HepG2 (cell line): ENCODE measurements around the gene UGT1A8. TPM values are rescaled to one million over a fixed set of nuclear protein-coding genes. Genes with fewer than 3 reads are reported as not detected.

Source experiments
- ATAC-seq: fragments of 200-7000 bp; cut with Tn5 transposase; 3 replicates; pipeline ENCODE4 v1.9.1; 2020; ENCODE audit warnings: mild to moderate bottlenecking, moderate library complexity
- BruUV-seq: library from RNA; stranded (reverse); fragments of 400-500 nt; replicated peaks from 2 replicates; lab custom pipeline; 2021; lab: Mats Ljungman, UMichigan
- CTCF ChIA-PET: fragments of 300-600 bp; formaldehyde crosslinking; extraction: SDS; loops from one replicate; lab custom pipeline; 2021; ENCODE audit warnings: low total read pairs, inconsistent platforms, low intra/inter-chr PET ratio; lab: Yijun Ruan, JAX
- POLR2A ChIA-PET: fragments of 350-600 bp; sonication (Branson Sonifier 250); formaldehyde crosslinking; loops from one replicate; lab custom pipeline; 2020; ENCODE audit warnings: antibody characterized with exemption, inconsistent platforms; lab: Yijun Ruan, JAX
- DNase-seq: peaks from one replicate; pipeline ENCODE4 v3.0.0-alpha.2; 2015; ENCODE audit warnings: low spot score
- FAIRE-seq: peaks from 3 replicates; lab custom pipeline; 2011; peaks lifted over from hg19 to GRCh38; lab: Jason Lieb, UNC
- H2AFZ ChIP-seq: one replicate; pipeline ENCODE4 v1.6.1; 2011; ENCODE audit warnings: low read length, inconsistent platforms
- H3K27ac ChIP-seq: fragments of 300-600 bp; 3 replicates; pipeline ENCODE4 v1.8.0; 2011; ENCODE audit warnings: mixed run types, mild to moderate bottlenecking, mixed read lengths, low read length, inconsistent platforms; ENCODE audit not compliant: insufficient read depth; ENCODE audit errors: extremely low read length
- H3K27me3 ChIP-seq, 2 experiments: fragments of 200-600 bp in 1 of 2; 2 replicates in 1 of 2; 3 replicates in 1 of 2; pipeline versions ENCODE4 v1.6.0 to v1.8.0; 2011; ENCODE audit warnings: low read length in 2 of 2, mild to moderate bottlenecking in 2 of 2, moderate library complexity in 2 of 2, inconsistent platforms in 1 of 2; ENCODE audit not compliant: insufficient read depth in 2 of 2, control insufficient read depth in 1 of 2
- H3K36me3 ChIP-seq, 2 experiments: fragments of 200-600 bp in 1 of 2; replicated peaks in 1 of 2; 2 replicates in 1 of 2; 3 replicates in 1 of 2; pipeline versions ENCODE4 v1.5.1 to v1.8.0; 2011; ENCODE audit warnings: low read length in 2 of 2, inconsistent platforms in 1 of 2; ENCODE audit not compliant: insufficient read depth in 2 of 2, control insufficient read depth in 1 of 2
- H3K4me1 ChIP-seq: 2 replicates; pipeline ENCODE4 v1.5.1; 2012; ENCODE audit warnings: low read length, inconsistent platforms; ENCODE audit not compliant: insufficient read depth
- H3K4me2 ChIP-seq: 2 replicates; pipeline ENCODE4 v1.6.0; 2011; ENCODE audit warnings: low read depth, low read length, inconsistent platforms
- H3K4me3 ChIP-seq, 3 experiments: fragments of 200-600 bp in 1 of 3; sonication (generic), shearing (Covaris generic) in 1 of 3; replicated peaks in 1 of 3; 2 replicates each; pipeline ENCODE4 v1.5.1; 2011 to 2016; ENCODE audit warnings: low read length in 3 of 3, inconsistent platforms in 2 of 3, low read depth in 2 of 3, mild to moderate bottlenecking in 2 of 3, control low read depth in 1 of 3, mixed read lengths in 1 of 3; ENCODE audit not compliant: insufficient read depth in 1 of 3
- H3K79me2 ChIP-seq: one replicate; pipeline ENCODE4 v1.6.1; 2011; ENCODE audit warnings: low read length, inconsistent platforms; ENCODE audit not compliant: insufficient read depth
- H3K9ac ChIP-seq: 2 replicates; pipeline ENCODE4 v1.6.0; 2011; ENCODE audit warnings: mild to moderate bottlenecking, low read depth, low read length, inconsistent platforms; ENCODE audit not compliant: insufficient read depth
- H3K9me3 ChIP-seq: 2 replicates; pipeline ENCODE4 v1.5.1; 2012; ENCODE audit warnings: mild to moderate bottlenecking, low read length
- H4K20me1 ChIP-seq: 2 replicates; pipeline ENCODE4 v1.6.0; 2011; ENCODE audit warnings: inconsistent platforms, mild to moderate bottlenecking, low read length, moderate library complexity; ENCODE audit not compliant: insufficient read depth
- CAMTA2 ChIP-seq: sonication (generic); formaldehyde crosslinking; IDR thresholded peaks from 2 replicates; pipeline ENCODE4 v1.4.0; 2020; ENCODE audit warnings: mild to moderate bottlenecking, missing genetic modification reagents, borderline replicate concordance
- CBFB ChIP-seq: sonication (generic); formaldehyde crosslinking; IDR thresholded peaks from 2 replicates; pipeline ENCODE4 v1.4.0; 2020; ENCODE audit warnings: missing genetic modification reagents
- ZBTB10 ChIP-seq: sonication (generic); formaldehyde crosslinking; IDR thresholded peaks from 2 replicates; pipeline ENCODE4 v1.4.0; 2020; ENCODE audit warnings: missing genetic modification reagents, borderline replicate concordance
- ZNF570 ChIP-seq: sonication (generic); formaldehyde crosslinking; IDR thresholded peaks from 2 replicates; pipeline ENCODE4 v1.4.0; 2020; ENCODE audit warnings: mild to moderate bottlenecking, missing genetic modification reagents, borderline replicate concordance
- ZNF609 ChIP-seq: sonication (generic); formaldehyde crosslinking; IDR thresholded peaks from 2 replicates; pipeline ENCODE4 v1.4.0; 2020; ENCODE audit warnings: mild to moderate bottlenecking, missing genetic modification reagents, borderline replicate concordance
- ZNF773 ChIP-seq: sonication (generic); formaldehyde crosslinking; IDR thresholded peaks from 2 replicates; pipeline ENCODE4 v1.4.0; 2020; ENCODE audit warnings: missing genetic modification reagents, borderline replicate concordance
- WGBS: methylation state at CpG from one replicate; pipeline ENCODE4 v1.1.6; 2017; ENCODE audit warnings: low lambda C conversion rate; 5-methylcytosine and 5-hydroxymethylcytosine counted together
- in situ Hi-C: cut with HindIII; loops from 2 replicates; pipeline ENCODE4 v1.10.0; 2017; ENCODE audit warnings: low pct_unique_long_range_greater_than_20kb; ENCODE audit not compliant: extremely low pct_ligation_motif_present
- intact Hi-C: fragments of 100-400 bp; cut with micrococcal nuclease; formaldehyde crosslinking; loops from one replicate; pipeline ENCODE4 v1.10.0; 2022; ENCODE audit not compliant: unreplicated experiment
- polyA plus RNA-seq, 8 experiments: library from polyadenylated mRNA; depleted of rRNA in 3 of 8; stranded (reverse) in 7 of 8; unstranded in 1 of 8; fragments of >200 nt; fragmentation: Illumina TruSeq in 4 of 8; extraction: Trizol in 4 of 8; gene quantifications; 2 replicates each; pipeline versions ENCODE4 v1.2.1 to v1.2.3, GENCODE V29; 2011 to 2016; ENCODE audit warnings: low read depth in 4 of 8, missing spikeins in 1 of 8, mixed read lengths in 1 of 8; ENCODE audit not compliant: insufficient read depth in 1 of 8
- total RNA-seq, 5 experiments: library from RNA; depleted of rRNA; stranded (reverse); fragments of >200 nt; fragmentation: Illumina TruSeq; extraction: Trizol; gene quantifications; 2 replicates each; pipeline ENCODE4 v1.2.3, GENCODE V29; 2016; ENCODE audit warnings: low read depth in 1 of 5

The UGT1A8 gene
- total and polyA plus RNA-seq, 2 of the 13 experiments (the other 11 are each of a cell fraction or from before 2014, with no cell fraction given), result not detected

- Histone ChIP-seq H3K9ac (no peak overlapping the region), H4K20me1 (no peaks in the 10 kb centered on the region), H2AFZ (no peak overlapping the region), H3K36me3 (no peaks in the 10 kb centered on the region), H3K4me2 (no peak overlapping the region), H3K27ac (no peak overlapping the region), H3K9me3 (no peaks in the 10 kb centered on the region), H3K27me3 (peaks cover 0 to 9% of the 10 kb centered on the region in 2 experiments; a peak in 2 of 5 replicates), H3K79me2 (no peaks in the 10 kb centered on the region), H3K4me1 (no peaks in the 10 kb centered on the region), H3K4me3 (no peak overlapping the region)
- CTCF ChIA-PET, result no interaction called here
- POLR2A ChIA-PET, result no interaction called here
- intact Hi-C loops (no loop called here), in situ Hi-C loops (no loop called here)
- WGBS, result 21% methylated on average over 5 of the region's 5 CpGs
- ATAC-seq (no peak), FAIRE-seq (no peak), DNase-seq (no peak)
- no TSS peak for BruUV-seq
- TF ChIP-seq ZBTB10 (CRISPR knock-in tag) (no peak), CAMTA2 (CRISPR knock-in tag) (no peak), CBFB (no peak), ZNF773 (no peak), ZNF609 (CRISPR knock-in tag) (no peak), ZNF570 (CRISPR knock-in tag) (no peak)
Observed at GRCh38 chr2:233638836-233639235, 21.4 kb downstream of the UGT1A8 start.
